ENCODE data around the gene SLC45A1. TPM values are rescaled to one million over a fixed set of nuclear protein-coding genes. Genes with fewer than 3 reads are reported as not detected.

Gene SLC45A1
- total RNA-seq, 1 donor from 2014 or later, result 2.7 TPM

DNA sequence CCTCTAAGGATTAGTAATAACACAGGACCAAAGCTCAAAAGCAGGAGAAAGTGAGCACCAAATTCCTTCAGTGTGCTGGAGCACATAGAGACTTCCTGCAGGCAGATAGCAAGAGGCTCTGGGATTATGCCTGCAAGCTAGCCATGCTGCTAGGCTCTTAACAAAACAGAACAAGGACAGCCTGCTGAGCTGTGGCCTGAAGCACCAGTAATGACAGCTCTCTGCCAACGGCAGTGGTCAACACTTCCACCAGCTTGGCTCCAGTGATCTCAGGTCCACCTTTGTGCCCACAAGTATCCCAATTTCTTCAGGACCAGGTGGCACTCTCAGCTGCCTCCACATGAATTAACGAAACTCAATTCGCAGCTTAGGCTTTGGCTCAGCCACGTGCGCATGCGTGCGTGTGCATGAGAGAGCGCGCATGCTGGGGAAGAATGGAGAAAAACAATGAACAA, 64.2 kb downstream of the SLC45A1 start:
- H3K4me3 Mint-ChIP-seq, result no peak overlapping the region
- H3K4me1 Mint-ChIP-seq (ENCODE audit: unreplicated experiment), result peaks cover 58% of the 10 kb centered on the region
- H3K9me3 Mint-ChIP-seq, result no peaks in the 10 kb centered on the region
- DNase-seq (ENCODE audit: extremely low spot score, unreplicated experiment), result no peak
- H3K36me3 Mint-ChIP-seq, result peaks cover 35% of the 10 kb centered on the region
- no peaks in the 10 kb centered on the region for H3K27me3 Mint-ChIP-seq
- TF ChIP-seq, protein P1, sequence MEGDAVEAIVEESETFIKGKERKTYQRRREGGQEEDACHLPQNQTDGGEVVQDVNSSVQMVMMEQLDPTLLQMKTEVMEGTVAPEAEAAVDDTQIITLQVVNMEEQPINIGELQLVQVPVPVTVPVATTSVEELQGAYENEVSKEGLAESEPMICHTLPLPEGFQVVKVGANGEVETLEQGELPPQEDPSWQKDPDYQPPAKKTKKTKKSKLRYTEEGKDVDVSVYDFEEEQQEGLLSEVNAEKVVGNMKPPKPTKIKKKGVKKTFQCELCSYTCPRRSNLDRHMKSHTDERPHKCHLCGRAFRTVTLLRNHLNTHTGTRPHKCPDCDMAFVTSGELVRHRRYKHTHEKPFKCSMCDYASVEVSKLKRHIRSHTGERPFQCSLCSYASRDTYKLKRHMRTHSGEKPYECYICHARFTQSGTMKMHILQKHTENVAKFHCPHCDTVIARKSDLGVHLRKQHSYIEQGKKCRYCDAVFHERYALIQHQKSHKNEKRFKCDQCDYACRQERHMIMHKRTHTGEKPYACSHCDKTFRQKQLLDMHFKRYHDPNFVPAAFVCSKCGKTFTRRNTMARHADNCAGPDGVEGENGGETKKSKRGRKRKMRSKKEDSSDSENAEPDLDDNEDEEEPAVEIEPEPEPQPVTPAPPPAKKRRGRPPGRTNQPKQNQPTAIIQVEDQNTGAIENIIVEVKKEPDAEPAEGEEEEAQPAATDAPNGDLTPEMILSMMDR (conservative IDR thresholded peaks at IDR 0.05), result no peak
- H3K27ac Mint-ChIP-seq, result peak overlapping the region; percentile 34

GRCh38 chr1:8382608-8383505, 64.9 kb downstream of the SLC45A1 start:
- Mint-ChIP-seq H3K9me3 (no peaks in the 10 kb centered on the region), H3K4me1 (ENCODE audit: unreplicated experiment) (peaks cover 56% of the 10 kb centered on the region), H3K27me3 (no peaks in the 10 kb centered on the region), H3K4me3 (no peak overlapping the region), H3K27ac (no peak overlapping the region), H3K36me3 (peaks cover 33% of the 10 kb centered on the region)
- DNase-seq (ENCODE audit: extremely low spot score, unreplicated experiment), result no peak
- TF ChIP-seq, protein P1 (conservative IDR thresholded peaks at IDR 0.05), result no peak

GRCh38 chr1:8384088-8384487, 66.2 kb downstream of the SLC45A1 start:
- peaks cover 49% of the 10 kb centered on the region for H3K4me1 Mint-ChIP-seq (ENCODE audit: unreplicated experiment)
- no peaks in the 10 kb centered on the region for H3K27me3 Mint-ChIP-seq
- DNase-seq (ENCODE audit: extremely low spot score, unreplicated experiment), result no peak
- no peak overlapping the region for H3K4me3 Mint-ChIP-seq
- H3K36me3 Mint-ChIP-seq, result peaks cover 37% of the 10 kb centered on the region
- TF ChIP-seq, protein P1 (conservative IDR thresholded peaks at IDR 0.05), result no peak
- peaks cover 3% of the 10 kb centered on the region for H3K9me3 Mint-ChIP-seq
- no peak overlapping the region for H3K27ac Mint-ChIP-seq

- peaks cover 49% of the 10 kb centered on the region for H3K4me1 Mint-ChIP-seq (ENCODE audit: unreplicated experiment)
- no peaks in the 10 kb centered on the region for H3K27me3 Mint-ChIP-seq
- H3K36me3 Mint-ChIP-seq, result peaks cover 40% of the 10 kb centered on the region
- no peak overlapping the region for H3K4me3 Mint-ChIP-seq
- H3K9me3 Mint-ChIP-seq, result peaks cover 3% of the 10 kb centered on the region
- no peak for DNase-seq (ENCODE audit: extremely low spot score, unreplicated experiment)
- TF ChIP-seq, protein P1 (conservative IDR thresholded peaks at IDR 0.05), result no peak
- H3K27ac Mint-ChIP-seq, result no peak overlapping the region
Measured at GRCh38 chr1:8384577-8384976, 66.7 kb downstream of the SLC45A1 start.

DNA sequence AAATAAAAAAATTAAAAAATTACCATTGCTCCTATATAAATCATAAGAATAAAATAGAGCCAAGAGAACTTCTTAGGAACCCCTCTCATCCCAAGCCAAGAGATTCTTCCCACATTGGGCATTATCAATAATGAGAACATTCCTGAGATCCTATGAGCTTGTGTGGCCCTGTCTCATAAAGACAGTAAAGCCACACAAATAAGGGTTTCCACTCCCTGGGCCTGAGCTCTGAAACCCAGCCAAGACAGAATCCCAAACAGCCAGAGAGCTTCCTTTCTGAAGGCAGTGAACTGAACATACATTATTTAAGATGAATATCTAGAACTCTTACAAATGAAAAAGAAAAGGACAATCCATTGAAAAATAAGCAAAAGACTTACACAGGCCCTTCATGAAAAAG, 68.3 kb downstream of the SLC45A1 start:
- DNase-seq (ENCODE audit: extremely low spot score, unreplicated experiment), result no peak
- no peaks in the 10 kb centered on the region for H3K27me3 Mint-ChIP-seq
- H3K36me3 Mint-ChIP-seq, result peaks cover 46% of the 10 kb centered on the region
- H3K4me3 Mint-ChIP-seq, result no peak overlapping the region
- peaks cover 3% of the 10 kb centered on the region for H3K9me3 Mint-ChIP-seq
- H3K4me1 Mint-ChIP-seq (ENCODE audit: unreplicated experiment), result peaks cover 56% of the 10 kb centered on the region
- TF ChIP-seq, protein P1 (conservative IDR thresholded peaks at IDR 0.05), result no peak
- peak overlapping the region; percentile 42 for H3K27ac Mint-ChIP-seq

All from type B pancreatic cell (in vitro differentiated cells).